GM21447 (cell line): ENCODE data around the gene PIAS1.
"Not testable (repeated sequence)": the region's sequence is repeated elsewhere in the genome, so short reads cannot be mapped to it uniquely, and the experiment has no call there.

Source experiments
- ATAC-seq: cut with Tn5 transposase; IDR thresholded peaks from one replicate; pipeline ENCODE4 v1.9.1; 2021; ENCODE audit not compliant: unreplicated experiment

Gene PIAS1

GRCh38 chr15:68053701-68054627 lies at the start of gene PIAS1:
Gene PIAS1 (plus strand): TSS chr15:68054315. CDS start chr15:68054327, 12 bp downstream.
- ATAC-seq, result peak; percentile 61

DNA sequence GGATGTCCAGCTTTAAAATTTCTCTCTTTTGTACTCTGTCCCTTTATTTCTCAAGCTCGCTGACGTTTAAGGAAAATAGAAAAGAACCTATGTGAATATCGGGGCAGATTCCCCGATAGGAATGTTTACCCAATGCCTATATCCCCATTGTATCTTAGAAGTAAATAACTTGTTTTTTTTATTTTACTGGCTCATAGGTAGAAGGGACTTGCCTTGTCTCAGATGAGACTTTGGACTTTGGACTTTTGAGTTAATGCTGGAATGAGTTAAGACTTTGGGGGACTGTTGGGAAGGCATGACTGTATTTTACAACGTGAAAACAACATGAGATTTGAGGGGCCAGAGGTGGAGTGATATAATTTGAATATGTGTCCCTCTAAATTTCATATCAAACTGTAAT lies 46.5 kb upstream of the PIAS1 start:
- not testable (repeated sequence) for ATAC-seq

DNA sequence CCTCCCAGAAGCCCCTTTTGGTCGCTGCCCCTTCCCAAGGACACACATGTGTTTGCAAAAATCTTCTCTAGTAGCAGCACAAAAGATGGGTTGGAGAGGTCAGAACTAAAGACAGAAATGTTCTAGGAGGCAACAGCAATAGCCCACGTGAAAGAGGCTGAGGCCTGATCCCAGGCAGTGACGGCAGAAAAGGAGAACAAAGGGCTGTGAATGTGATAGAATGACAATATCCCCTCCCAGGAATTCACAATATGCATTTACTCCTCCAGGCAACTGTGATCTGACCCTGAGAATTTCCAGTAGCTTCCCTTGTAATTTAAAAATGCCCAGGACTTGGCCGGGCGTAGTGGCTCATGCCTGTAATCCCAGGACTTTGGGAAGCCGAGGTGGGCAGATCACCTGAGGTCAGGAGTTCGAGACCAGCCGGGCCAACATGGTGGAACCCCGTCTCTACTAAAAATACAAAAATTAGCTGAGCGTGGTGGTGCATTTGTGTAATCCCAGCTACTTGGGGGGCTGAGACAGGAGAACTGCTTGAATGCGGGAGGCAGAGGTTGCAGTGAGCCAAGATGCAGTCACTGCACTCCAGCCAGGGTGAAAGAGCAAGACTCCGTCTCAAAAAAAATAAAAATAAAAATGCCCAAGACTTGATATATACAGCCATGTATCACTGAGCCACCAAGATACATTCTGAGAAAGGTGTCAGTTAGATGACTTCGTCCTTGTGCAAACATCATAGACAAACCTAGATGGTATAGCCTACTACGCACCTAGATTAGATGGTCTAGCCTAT lies 43.6 kb upstream of the PIAS1 start:
- ATAC-seq, result no peak

- ATAC-seq, result no peak
Measured at GRCh38 chr15:68012911-68013310, 41.2 kb upstream of the PIAS1 start.

DNA sequence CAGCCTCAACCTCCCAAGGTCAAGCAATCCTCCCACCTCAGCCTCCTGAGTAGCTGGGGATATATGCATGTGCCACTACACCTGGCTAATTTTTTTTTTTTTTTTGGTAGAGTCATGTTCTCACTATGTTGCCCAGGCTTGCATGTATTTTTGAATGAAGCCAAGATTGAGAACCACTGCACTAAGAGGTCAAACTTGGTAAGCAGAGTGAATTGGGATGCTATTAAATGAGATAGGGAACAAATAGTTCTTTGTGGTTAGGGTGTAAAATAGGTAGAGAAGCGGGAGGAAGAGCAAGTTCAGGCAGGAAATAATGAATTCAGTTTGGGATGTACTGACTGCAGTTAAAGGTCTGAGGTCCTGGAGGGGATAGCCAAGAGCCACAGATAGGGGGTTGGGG lies 39.9 kb upstream of the PIAS1 start:
- no peak for ATAC-seq

DNA sequence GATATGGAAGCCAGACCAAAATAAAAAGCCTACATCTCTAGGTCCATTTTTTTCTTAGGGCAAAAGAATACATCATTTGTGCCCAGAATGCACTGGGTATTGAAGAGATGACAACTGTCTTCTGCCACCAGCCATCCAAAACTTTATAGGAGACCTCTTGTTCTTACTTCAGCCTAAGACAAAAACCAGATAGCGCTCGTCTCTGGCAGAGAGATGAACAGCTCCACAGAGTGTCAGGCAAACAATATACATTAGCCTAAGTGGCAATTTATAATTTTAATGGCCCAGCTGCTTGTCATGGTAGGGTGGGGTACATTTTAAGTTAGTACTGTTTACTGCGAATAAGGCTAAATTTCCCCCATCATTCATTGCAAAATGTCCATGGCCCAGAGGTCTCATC lies 38.9 kb upstream of the PIAS1 start:
- no peak for ATAC-seq

GRCh38 chr15:68017201-68017600 lies 36.9 kb upstream of the PIAS1 start:
- ATAC-seq, result no peak

GRCh38 chr15:68018797-68019444 lies 35.2 kb upstream of the PIAS1 start:
- no peak for ATAC-seq

GRCh38 chr15:68019814-68020525 lies 34.1 kb upstream of the PIAS1 start:
- no peak for ATAC-seq

GRCh38 chr15:68020685-68021084 lies 33.4 kb upstream of the PIAS1 start:
- no peak for ATAC-seq

- ATAC-seq, result no peak
Measured at GRCh38 chr15:68022061-68022460, 32.1 kb upstream of the PIAS1 start.

- no peak for ATAC-seq
Measured at GRCh38 chr15:68023307-68024101, 30.6 kb upstream of the PIAS1 start.

DNA sequence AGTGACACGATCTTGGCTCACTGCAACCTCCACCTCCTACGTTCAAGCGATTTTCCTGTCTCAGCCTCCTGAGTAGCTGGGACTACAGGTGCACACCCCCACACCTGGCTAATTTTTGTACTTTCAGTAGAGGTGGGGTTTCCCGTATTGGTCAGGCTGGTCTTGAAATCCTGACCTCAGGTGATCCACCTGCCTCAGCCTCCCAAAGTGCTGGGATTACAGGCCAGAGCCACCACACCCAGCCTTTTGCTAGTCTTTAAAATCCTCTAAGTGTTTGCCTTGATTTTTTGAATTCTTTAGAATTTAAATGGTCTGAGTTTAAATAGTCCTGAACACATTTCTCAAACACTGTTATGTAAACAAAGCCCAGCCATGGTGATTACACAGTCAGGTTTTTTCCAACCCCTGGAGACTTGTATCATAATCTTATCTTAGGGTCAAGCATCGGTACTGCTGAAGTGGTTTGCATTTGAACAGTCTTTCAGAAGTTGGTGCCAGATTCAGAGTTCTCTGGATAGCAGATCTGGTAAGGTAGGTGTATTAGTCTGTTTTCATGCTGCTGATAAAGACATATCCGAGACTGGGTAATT lies 28.2 kb upstream of the PIAS1 start:
- no peak for ATAC-seq

GRCh38 chr15:68027388-68027787 lies 26.7 kb upstream of the PIAS1 start:
- ATAC-seq, result no peak

GRCh38 chr15:68028137-68028887 lies 25.8 kb upstream of the PIAS1 start:
- ATAC-seq, result no peak

- no peak for ATAC-seq
Measured at GRCh38 chr15:68028888-68029207, 25.3 kb upstream of the PIAS1 start.

DNA sequence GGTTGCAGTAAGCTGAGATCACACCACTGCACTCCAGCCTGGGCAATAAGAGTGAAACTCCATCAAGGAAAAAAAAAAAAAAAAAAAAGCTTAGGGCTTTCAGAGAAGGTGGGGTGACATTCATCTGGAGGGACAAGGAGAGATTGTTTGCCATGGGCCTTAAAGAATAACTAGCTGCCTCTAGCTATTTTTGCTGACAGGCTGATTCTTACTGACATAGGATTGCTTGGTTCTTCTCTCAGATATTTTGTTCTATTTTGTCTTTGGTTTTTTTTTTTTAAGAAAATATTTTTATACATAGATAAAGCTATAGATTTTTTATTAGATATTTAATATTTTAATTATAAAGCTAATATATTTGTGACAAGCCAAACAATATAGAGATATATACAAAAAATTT lies 24.2 kb upstream of the PIAS1 start:
- no peak for ATAC-seq

DNA sequence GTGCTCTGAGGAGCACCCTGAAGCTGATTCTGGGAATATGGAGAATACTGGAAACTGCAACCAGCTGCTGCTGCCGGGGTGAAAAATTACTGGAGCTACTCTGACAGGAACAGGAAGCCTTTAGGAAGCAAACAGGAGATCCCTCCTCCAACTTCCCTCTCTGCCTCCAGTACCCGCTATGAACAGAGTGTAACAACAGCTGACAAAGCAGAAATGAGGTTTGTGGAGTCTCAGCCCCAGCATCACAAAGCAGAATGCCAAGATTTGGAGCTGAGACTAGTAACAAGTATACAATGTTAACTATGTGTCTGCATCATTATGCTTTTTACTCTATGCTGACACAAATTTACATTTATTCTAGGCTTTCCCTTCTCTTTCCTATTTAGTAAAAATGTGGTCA lies 22.7 kb upstream of the PIAS1 start:
- ATAC-seq, result no peak

GRCh38 chr15:68032672-68033071 lies 21.4 kb upstream of the PIAS1 start:
- ATAC-seq, result no peak
